NT2/D1 (cell line): ENCODE data around the gene OSBPL6.
"Not testable (repeated sequence)": the region's sequence is repeated elsewhere in the genome, so short reads cannot be mapped to it uniquely, and the experiment has no call there.

Experiments
- DNase-seq: peaks from one replicate; pipeline ENCODE4 v3.0.0-alpha.2; 2011; ENCODE audit warnings: low read depth, low spot score
- H3K27me3 ChIP-seq: 2 replicates; pipeline ENCODE4 v1.6.0; 2011; ENCODE audit warnings: mild to moderate bottlenecking; ENCODE audit not compliant: insufficient read length, insufficient read depth
- H3K36me3 ChIP-seq: 2 replicates; pipeline ENCODE4 v1.6.1; 2011; ENCODE audit warnings: mild to moderate bottlenecking, low read length, mixed read lengths; ENCODE audit not compliant: insufficient read depth, insufficient read length
- H3K4me1 ChIP-seq: 2 replicates; pipeline ENCODE4 v1.5.1; 2011; ENCODE audit not compliant: insufficient read depth, insufficient read length
- H3K4me3 ChIP-seq: 2 replicates; pipeline ENCODE4 v1.5.1; 2011; ENCODE audit warnings: low read depth; ENCODE audit not compliant: insufficient read length
- H3K9ac ChIP-seq: 2 replicates; pipeline ENCODE4 v1.6.0; 2011; ENCODE audit warnings: low read depth; ENCODE audit not compliant: insufficient read length
- H3K9me3 ChIP-seq: 2 replicates; pipeline ENCODE4 v1.5.1; 2011; ENCODE audit warnings: mild to moderate bottlenecking, low read length; ENCODE audit not compliant: insufficient read depth
- SUZ12 ChIP-seq: IDR thresholded peaks from 2 replicates; pipeline ENCODE4 v1.6.1; 2011; ENCODE audit not compliant: insufficient read length, insufficient read depth; ENCODE audit errors: extremely low read depth
- YY1 ChIP-seq: IDR thresholded peaks from 2 replicates; pipeline ENCODE4 v1.6.1; 2011; ENCODE audit not compliant: insufficient read length, insufficient read depth
- ZNF274 ChIP-seq: IDR thresholded peaks from 2 replicates; pipeline ENCODE4 v1.6.1; 2011; ENCODE audit warnings: mild to moderate bottlenecking, low read depth, low read length

The OSBPL6 gene

DNA sequence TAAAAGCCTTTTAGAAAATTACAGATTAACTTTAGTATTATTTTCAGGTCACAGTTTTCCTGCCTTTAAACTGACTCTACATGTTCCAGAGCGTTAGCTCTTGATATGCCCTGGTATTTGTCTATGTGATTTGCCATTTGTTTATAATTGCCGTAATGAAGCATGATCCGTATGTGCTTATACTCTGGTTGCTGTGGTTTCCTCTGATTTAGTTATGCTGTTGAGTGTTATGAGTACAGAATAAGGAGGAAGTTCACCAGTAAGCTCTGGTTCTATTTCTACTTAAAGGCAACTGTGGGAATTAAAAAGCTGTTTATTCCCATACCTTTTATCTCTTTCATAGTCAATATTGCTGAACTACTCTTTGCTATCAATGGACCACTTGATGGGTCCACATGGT is 123.5 kb downstream of the OSBPL6 start:
- DNase-seq = no peak
- no peak overlapping the region for H3K9ac ChIP-seq
- H3K27me3 ChIP-seq = no peaks in the 10 kb centered on the region
- H3K9me3 ChIP-seq = no peaks in the 10 kb centered on the region
- no peak overlapping the region for H3K4me3 ChIP-seq
- H3K4me1 ChIP-seq = no peaks in the 10 kb centered on the region
- TF ChIP-seq ZNF274 (no peak), SUZ12 (no peak), YY1 (no peak)
- no peaks in the 10 kb centered on the region for H3K36me3 ChIP-seq

DNA sequence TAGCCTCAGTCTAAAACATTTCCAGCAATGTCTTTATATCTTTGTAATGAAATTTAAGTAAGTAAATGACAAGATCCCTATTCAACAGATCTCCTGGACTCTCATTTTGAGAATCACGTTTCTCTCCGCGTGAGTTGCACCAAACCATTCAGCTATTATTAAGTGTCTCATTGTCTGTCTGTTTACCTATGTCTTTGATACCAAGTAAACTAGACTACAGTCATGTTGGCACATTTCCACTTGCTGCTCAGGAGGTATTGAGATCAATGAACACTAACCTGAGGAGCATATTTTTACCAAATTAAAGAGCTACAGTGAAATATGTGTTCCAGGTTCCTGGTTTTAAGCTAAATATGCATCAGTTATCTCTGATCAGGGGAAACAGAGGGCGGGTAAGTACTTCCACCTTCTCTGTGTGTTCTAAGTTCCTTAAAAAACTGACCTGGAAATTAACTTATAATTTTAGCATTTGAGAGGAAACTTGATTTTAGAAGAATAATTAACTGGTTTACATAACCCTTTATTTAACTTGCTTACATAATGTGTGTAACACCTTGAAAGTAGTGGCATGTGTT is 125.8 kb downstream of the OSBPL6 start:
- H3K4me3 ChIP-seq = no peak overlapping the region
- no peak overlapping the region for H3K9ac ChIP-seq
- no peaks in the 10 kb centered on the region for H3K36me3 ChIP-seq
- no peaks in the 10 kb centered on the region for H3K9me3 ChIP-seq
- H3K4me1 ChIP-seq = no peaks in the 10 kb centered on the region
- TF ChIP-seq SUZ12 (no peak), YY1 (no peak)
- DNase-seq = no peak
- no peaks in the 10 kb centered on the region for H3K27me3 ChIP-seq

- no peak overlapping the region for H3K4me3 ChIP-seq
- no peaks in the 10 kb centered on the region for H3K9me3 ChIP-seq
- no peaks in the 10 kb centered on the region for H3K27me3 ChIP-seq
- H3K9ac ChIP-seq = no peak overlapping the region
- DNase-seq = no peak
- H3K36me3 ChIP-seq = no peaks in the 10 kb centered on the region
- H3K4me1 ChIP-seq = no peaks in the 10 kb centered on the region
- TF ChIP-seq ZNF274 (no peak), YY1 (no peak), SUZ12 (no peak)
These were observed 127.8 kb downstream of the OSBPL6 start for GRCh38 chr2:178322068-178322467.

DNA sequence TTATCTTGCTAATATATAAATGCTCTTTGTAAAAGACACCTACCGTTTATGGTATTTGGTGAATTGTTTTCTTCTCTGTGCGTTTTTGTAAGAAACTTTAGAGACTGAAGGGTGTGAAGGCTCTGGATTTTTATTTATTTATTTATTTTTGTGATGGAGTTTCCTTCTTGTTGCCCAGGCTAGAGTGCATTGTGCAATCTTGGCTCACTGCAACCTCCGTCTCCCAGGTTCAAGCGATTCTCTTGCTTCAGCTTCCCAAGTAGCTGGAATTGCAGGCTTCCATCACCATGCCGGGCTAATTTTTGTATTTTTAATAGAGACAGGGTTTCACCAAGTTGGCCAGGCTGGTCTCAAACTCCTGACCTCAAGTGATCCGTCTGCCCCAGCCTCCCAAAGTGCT is 129.0 kb downstream of the OSBPL6 start:
- H3K4me3 ChIP-seq, H3K9ac ChIP-seq, H3K27me3 ChIP-seq, DNase-seq, H3K4me1 ChIP-seq, H3K9me3 ChIP-seq, H3K36me3 ChIP-seq: not testable (repeated sequence)

GRCh38 chr2:178324077-178324476 is 129.8 kb downstream of the OSBPL6 start:
- DNase-seq = no peak
- Histone ChIP-seq H3K27me3 (no peaks in the 10 kb centered on the region), H3K4me1 (no peaks in the 10 kb centered on the region), H3K36me3 (no peaks in the 10 kb centered on the region), H3K9ac (no peak overlapping the region), H3K4me3 (no peak overlapping the region), H3K9me3 (no peaks in the 10 kb centered on the region)
- TF ChIP-seq YY1 (no peak), ZNF274 (no peak)

- Histone ChIP-seq H3K36me3 (no peaks in the 10 kb centered on the region), H3K4me1 (no peaks in the 10 kb centered on the region), H3K27me3 (no peaks in the 10 kb centered on the region), H3K9ac (no peak overlapping the region), H3K9me3 (no peaks in the 10 kb centered on the region), H3K4me3 (no peak overlapping the region)
- TF ChIP-seq SUZ12 (no peak), ZNF274 (no peak), YY1 (no peak)
- no peak for DNase-seq
These were observed 131.0 kb downstream of the OSBPL6 start for GRCh38 chr2:178325268-178325667.

DNA sequence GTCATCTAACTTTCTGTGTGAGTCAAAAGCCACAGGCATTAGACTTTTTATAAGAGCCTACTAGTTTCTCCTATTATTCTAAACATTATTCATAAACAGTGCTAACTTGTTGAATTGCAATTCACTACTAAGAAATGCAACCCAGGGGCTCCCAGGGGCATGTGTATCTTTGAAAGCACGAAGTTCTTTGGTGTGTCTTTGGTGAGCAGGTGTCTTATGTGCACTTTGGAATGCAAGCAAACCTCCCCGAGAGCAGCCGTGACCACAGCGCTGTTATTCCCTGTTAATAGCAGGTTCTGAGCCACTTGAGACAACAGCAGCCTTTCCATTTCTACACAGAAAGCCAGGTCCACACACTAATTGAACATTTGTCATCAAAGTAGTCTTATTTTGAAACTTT is 133.2 kb downstream of the OSBPL6 start:
- Histone ChIP-seq H3K9ac (no peak overlapping the region), H3K4me1 (no peaks in the 10 kb centered on the region), H3K4me3 (no peak overlapping the region), H3K9me3 (no peaks in the 10 kb centered on the region), H3K27me3 (no peaks in the 10 kb centered on the region), H3K36me3 (peaks cover under 1% of the 10 kb centered on the region)
- TF ChIP-seq SUZ12 (no peak), ZNF274 (no peak), YY1 (no peak)
- DNase-seq = no peak

DNA sequence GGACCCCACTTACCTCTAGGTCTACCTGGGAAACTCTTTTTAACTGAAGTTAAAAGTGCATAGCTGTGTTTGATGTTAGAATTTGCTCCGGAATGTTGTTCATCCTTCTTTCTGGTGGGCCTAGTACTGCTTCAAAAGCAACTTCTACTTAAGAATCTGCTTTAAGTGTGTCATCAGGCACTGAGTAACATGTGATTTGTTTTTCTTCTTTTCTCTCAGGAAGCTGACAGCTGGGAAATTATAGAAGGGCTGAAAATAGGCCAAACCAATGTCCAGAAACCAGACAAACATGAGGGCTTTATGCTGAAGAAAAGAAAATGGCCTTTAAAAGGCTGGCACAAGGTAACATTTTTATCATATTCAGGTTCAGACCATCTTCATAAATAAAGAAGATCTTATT is 133.7 kb downstream of the OSBPL6 start:
- no peaks in the 10 kb centered on the region for H3K27me3 ChIP-seq
- no peaks in the 10 kb centered on the region for H3K9me3 ChIP-seq
- no peak overlapping the region for H3K4me3 ChIP-seq
- peaks cover 5% of the 10 kb centered on the region for H3K36me3 ChIP-seq
- DNase-seq = no peak
- TF ChIP-seq SUZ12 (no peak), ZNF274 (no peak)
- H3K9ac ChIP-seq = no peak overlapping the region
- no peaks in the 10 kb centered on the region for H3K4me1 ChIP-seq
